Measurements from ENCODE around the gene ZDHHC14.
A peak's percentile ranks its signal among the peaks of the same experiment; 100 is the strongest.
"Not testable (repeated sequence)": the region's sequence is repeated elsewhere in the genome, so short reads cannot be mapped to it uniquely, and the experiment has no call there.

Gene ZDHHC14

GRCh38 chr6:157380779-157381561, at the start of gene ZDHHC14:
ZDHHC14 (plus strand) TSS chr6:157381190.
- DNase-seq (ENCODE audit: low read depth in 2 of 2) = peak; percentile 86 to 87

GRCh38 chr6:157332813-157333212, 48.2 kb upstream of the ZDHHC14 start:
- DNase-seq (ENCODE audit: low read depth in 2 of 2) = no peak

GRCh38 chr6:157333537-157333936, 47.5 kb upstream of the ZDHHC14 start:
- DNase-seq (ENCODE audit: low read depth in 2 of 2) = no peak

GRCh38 chr6:157333956-157334355, 47.0 kb upstream of the ZDHHC14 start:
- DNase-seq (ENCODE audit: low read depth in 2 of 2) = no peak

GRCh38 chr6:157335829-157336228, 45.2 kb upstream of the ZDHHC14 start:
- no peak for DNase-seq (ENCODE audit: low read depth in 2 of 2)

- not testable (repeated sequence) for DNase-seq (ENCODE audit: low read depth in 2 of 2)
Observed at GRCh38 chr6:157337276-157337675, 43.7 kb upstream of the ZDHHC14 start.

GRCh38 chr6:157337751-157338150, 43.2 kb upstream of the ZDHHC14 start:
- DNase-seq (ENCODE audit: low read depth in 2 of 2) = no peak

GRCh38 chr6:157339432-157339831, 41.6 kb upstream of the ZDHHC14 start:
- DNase-seq (ENCODE audit: low read depth in 2 of 2) = no peak

GRCh38 chr6:157343732-157344131, 37.3 kb upstream of the ZDHHC14 start:
- DNase-seq (ENCODE audit: low read depth in 2 of 2) = no peak

GRCh38 chr6:157346373-157346772, 34.6 kb upstream of the ZDHHC14 start:
- no peak for DNase-seq (ENCODE audit: low read depth in 2 of 2)

GRCh38 chr6:157358287-157358686, 22.7 kb upstream of the ZDHHC14 start:
- no peak for DNase-seq (ENCODE audit: low read depth in 2 of 2)

- DNase-seq (ENCODE audit: low read depth in 2 of 2) = no peak
Observed at GRCh38 chr6:157361886-157362285, 19.1 kb upstream of the ZDHHC14 start.

- no peak for DNase-seq (ENCODE audit: low read depth in 2 of 2)
Observed at GRCh38 chr6:157364705-157365104, 16.3 kb upstream of the ZDHHC14 start.

GRCh38 chr6:157366648-157367047, 14.3 kb upstream of the ZDHHC14 start:
- DNase-seq (ENCODE audit: low read depth in 2 of 2) = no peak

GRCh38 chr6:157368359-157369049, 12.5 kb upstream of the ZDHHC14 start:
- DNase-seq (ENCODE audit: low read depth in 2 of 2) = no peak

GRCh38 chr6:157370755-157371154, 10.2 kb upstream of the ZDHHC14 start:
- no peak for DNase-seq (ENCODE audit: low read depth in 2 of 2)

GRCh38 chr6:157372501-157373280, 8.3 kb upstream of the ZDHHC14 start:
- no peak for DNase-seq (ENCODE audit: low read depth in 2 of 2)

- DNase-seq (ENCODE audit: low read depth in 2 of 2) = no peak
Observed at GRCh38 chr6:157374889-157375443, 6.0 kb upstream of the ZDHHC14 start.

- DNase-seq (ENCODE audit: low read depth in 2 of 2) = no peak
Observed at GRCh38 chr6:157376241-157376640, 4.7 kb upstream of the ZDHHC14 start.

GRCh38 chr6:157376706-157377230, 4.2 kb upstream of the ZDHHC14 start:
- no peak for DNase-seq (ENCODE audit: low read depth in 2 of 2)

GRCh38 chr6:157379656-157380457, 1.1 kb upstream of the ZDHHC14 start:
- peak; percentile 82 to 85 for DNase-seq (ENCODE audit: low read depth in 2 of 2)
